ENCODE data around the gene CCDC174.
"Not testable (repeated sequence)": the region's sequence is repeated elsewhere in the genome, so short reads cannot be mapped to it uniquely, and the experiment has no call there.

CCDC174 gene

GRCh38 chr3:14652360-14652907 is 872 bp downstream of the CCDC174 start:
- DNase-seq (ENCODE audit: low spot score) = not testable (repeated sequence)

- no peak for DNase-seq (ENCODE audit: low spot score)
These were observed 6.0 kb downstream of the CCDC174 start for GRCh38 chr3:14657579-14657978.

DNA sequence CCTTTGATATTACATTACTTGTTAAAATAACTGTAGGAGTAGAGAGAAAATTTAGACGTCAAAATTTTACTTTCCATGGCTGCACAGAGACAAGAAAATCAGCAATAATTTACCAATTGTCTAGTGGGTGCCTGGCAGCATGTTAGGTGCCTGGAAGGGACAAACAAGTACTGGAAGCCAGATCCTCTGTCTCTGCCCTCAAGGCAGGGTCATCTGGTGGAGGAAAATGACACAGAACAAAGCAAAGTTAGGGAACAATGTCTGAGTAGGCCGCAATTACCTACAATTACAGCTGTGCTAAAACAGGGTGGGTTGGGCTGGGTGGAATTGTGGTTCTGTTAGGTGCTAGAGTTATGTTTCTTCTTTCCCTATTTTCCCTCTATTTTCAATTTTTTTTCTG is 7.4 kb downstream of the CCDC174 start:
- DNase-seq (ENCODE audit: low spot score) = no peak

GRCh38 chr3:14660942-14661341 is 9.4 kb downstream of the CCDC174 start:
- DNase-seq (ENCODE audit: low spot score) = no peak

- no peak for DNase-seq (ENCODE audit: low spot score)
These were observed 12.0 kb downstream of the CCDC174 start for GRCh38 chr3:14663396-14664135.

DNA sequence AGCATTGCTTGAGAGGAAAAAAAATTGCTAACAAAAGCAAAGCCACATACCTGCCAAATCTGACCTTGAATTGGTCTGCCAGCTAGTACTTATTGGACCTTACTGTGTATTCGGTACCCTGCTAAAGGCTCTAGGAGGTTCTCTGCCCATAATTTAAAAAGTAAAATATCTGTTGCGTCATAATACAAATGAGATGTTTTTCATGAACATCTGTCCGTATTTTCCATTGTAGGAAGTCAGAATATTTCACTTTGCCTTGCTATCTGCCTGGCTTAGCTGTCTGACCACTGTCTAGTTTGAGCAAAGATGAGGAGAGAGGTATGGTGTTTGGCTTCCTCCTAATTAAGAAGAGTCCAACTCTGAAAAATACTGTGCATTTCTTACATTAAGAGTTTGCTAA is 12.6 kb downstream of the CCDC174 start:
- no peak for DNase-seq (ENCODE audit: low spot score)

DNA sequence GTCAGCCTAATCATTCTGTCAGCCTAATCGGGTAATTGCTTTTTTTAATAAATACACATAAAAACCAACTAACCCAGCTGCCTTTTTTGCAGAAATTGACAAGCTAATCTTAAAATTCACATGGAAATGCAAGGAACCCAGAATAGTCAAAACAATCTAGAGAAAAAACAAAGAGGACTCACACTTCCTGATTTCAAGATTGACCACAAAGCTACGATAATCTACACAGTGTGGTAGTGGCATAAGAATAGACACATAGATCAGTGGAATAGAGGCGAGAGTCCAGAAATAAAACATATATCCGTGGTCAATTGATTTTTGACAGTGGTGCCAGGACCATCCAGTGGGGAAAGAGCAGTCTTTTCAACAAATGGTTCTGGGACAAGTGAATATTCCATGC is 21.0 kb downstream of the CCDC174 start:
- no peak for DNase-seq (ENCODE audit: low spot score)

DNA sequence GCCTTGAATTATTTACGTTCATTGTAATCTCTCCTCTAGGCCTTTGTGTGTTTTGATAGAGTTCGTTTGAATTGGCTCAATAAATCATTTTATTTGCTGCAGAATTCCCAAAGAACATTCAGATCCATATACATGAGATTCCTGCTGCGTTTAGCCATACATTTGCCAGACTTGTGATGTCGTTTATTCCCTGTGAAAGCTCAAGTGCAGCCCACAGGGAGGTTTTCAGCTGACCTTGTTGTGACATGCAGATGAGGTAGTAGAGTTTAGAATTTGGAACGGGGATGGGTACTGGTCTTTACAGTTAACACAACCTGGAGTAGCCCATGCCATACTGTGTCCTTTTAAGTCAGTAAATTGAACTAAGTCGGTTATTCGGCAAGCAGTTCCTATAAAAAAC is 23.3 kb downstream of the CCDC174 start, which contains the start of gene C3orf20:
Gene C3orf20 (plus strand): TSS at position 301 of the 400 bp plus-strand sequence. CDS start 7,573 bp downstream, outside the sequence.
- no peak for DNase-seq (ENCODE audit: low spot score)

DNA sequence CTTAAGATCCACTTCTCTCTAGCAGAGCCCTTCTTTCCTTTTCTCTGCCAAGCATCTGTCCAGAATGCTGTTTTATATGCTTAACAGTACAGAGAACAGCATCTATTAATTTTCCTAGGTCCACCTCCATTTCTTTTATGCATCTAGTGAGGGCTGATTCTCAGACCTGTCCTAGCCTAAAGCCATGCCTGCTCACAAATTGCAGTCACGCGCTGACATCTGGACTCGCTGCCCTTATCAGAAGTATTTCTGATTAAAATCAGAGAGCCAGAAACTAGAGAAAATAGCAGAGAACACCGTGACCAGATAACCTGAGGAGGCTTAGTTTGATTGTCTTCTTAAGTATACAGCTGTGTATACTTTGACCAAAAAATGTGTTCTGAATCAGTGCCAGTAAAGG is 25.3 kb downstream of the CCDC174 start:
- DNase-seq (ENCODE audit: low spot score) = no peak

GRCh38 chr3:14678015-14678503 is 26.5 kb downstream of the CCDC174 start:
- DNase-seq (ENCODE audit: low spot score) = peak; percentile 18

DNA sequence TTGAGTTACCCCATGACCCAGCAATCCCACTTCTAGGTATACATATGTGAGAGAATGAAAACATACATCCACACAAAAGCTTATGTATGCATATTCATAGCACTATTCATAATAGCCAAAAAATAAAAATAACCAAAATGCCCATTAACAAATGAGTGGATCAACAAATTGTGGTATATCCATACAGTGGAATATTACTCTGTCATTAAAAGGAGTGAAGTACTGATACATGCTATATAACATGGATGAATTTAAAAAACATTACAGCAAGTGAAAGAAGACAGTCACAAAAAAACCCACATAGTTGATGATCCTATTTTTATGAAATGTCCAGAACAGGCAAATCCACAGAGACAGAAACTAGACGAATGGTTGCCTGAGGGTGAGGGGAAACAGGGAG is 28.6 kb downstream of the CCDC174 start:
- DNase-seq (ENCODE audit: low spot score) = no peak

DNA sequence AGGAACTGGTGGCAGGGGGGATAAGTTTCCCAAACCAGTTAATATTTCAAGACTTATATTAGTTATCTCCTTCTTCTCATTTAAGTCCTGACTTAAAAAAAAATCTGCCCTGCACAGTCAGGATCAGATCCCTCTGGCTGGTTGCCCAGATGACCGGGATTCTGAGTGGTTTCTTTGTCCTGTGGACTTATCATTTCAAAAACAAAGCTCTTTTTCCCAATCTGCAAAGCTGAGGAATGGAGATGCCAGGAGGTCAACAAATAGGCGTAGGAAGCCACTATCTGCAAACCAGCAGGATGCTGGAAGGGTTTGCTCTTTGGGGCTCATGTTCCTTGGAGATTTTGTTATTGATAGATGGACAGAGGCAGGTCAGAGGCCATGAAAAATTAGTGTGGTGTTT is 29.2 kb downstream of the CCDC174 start:
- DNase-seq (ENCODE audit: low spot score) = no peak

DNA sequence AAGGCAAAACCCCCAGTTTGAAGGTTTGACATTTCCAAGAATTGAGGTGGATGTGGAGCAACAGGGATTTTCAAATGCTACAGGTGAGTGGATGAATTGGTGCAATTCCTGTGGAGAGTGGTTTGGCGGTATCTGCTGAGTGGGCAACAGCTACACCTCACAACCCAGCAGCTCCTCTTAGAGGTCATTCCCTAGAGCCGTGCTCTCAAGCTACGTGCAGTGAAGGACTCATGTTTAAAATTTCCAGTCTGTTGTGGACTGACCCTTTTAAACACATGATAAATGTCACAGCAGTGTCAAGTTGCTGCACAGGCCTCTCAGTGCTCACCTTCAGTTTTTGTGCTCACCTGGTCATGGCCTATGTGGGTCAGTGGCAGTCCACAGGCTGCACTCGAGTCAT is 32.9 kb downstream of the CCDC174 start:
- DNase-seq (ENCODE audit: low spot score) = no peak

GRCh38 chr3:14685179-14685578 is 33.6 kb downstream of the CCDC174 start:
- DNase-seq (ENCODE audit: low spot score) = no peak

DNA sequence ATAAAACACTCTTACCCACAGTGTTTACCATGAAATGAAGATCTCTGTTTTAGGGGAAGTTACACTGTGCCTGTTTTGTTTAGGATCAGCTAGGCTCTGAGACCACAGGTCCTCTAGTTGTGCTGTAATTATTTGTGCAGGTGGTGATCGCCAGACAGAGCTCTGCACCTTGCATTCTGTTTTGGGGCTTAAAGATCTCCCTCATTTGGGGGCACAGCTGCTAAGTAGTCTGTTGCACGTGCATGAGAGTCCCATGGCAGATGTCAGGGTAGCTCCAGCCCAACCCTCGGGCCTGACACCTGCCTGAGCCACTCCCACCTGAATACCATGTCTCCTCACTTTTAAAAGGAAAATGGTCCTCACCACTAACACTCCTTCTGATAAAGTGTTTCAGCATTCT is 35.8 kb downstream of the CCDC174 start:
- no peak for DNase-seq (ENCODE audit: low spot score)

DNA sequence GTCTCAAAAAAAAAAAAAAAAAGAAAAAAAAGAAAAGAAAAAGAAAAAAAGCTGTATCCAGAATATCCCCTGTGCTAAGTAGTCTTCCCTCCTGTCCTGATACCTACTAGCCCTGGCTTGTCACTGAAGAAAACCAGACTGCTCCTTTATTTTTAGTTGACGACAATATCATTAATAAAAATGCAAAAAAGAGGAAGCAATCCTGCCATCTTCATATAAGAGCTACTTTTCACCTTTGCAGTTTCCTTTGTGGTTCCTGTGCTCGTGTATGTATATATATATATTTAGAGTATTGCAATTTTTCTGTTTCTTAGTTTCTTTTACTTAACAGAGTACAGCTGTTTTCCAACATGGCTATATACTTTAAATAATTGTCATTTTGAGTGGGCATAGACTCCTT is 37.0 kb downstream of the CCDC174 start:
- no peak for DNase-seq (ENCODE audit: low spot score)

DNA sequence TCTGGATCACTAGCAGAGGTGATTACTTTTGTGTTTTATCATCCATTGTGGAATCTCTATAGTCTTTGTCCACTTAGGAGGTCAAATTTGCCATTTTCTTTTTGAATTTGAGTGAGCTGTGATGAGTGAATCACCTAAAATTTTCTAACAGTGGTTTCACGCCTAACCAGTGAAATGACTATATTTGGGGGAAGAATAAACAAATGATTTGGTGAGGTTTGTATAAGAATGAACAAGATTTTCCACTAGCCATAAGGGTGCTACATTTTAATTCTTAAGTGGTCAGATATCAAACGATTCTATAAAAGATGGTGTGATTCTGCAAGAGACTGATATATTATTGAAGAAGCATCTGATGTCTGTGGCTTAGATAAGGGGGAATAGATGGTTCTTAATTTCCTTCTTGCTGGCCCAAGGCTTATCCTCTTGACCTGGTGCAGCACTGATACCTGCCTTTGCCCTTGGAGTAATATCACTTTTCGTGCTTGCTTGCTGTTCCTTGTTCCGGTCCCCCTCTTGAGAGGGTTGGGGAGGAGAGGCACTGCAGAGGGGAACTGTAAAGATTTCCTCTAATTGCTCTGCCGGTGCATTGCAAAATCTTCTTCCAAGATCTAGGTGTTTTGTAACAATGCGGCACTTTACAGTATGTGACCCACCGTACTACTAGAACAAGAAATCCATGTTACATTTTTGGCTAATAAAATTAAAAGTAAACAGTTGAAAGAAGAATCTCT is 37.9 kb downstream of the CCDC174 start:
- no peak for DNase-seq (ENCODE audit: low spot score)

DNA sequence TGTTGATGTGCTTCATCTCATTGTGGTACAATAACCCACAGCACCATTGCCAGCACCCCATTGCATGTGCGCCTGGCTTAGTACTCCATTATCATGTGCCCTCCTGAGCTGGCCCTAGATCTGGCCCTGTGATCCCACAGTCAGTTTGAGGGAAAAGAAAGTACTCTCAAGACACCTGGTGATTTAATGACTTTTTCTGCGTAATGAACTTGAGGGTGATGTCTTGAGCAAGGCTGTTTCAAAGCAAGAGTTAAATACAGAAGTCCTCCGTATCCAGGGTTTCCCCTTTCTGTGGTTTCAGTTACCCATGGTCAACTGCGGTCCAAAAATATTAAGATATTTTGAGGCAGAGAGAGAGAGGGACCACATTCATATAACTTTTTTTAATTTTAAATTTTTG is 39.7 kb downstream of the CCDC174 start:
- DNase-seq (ENCODE audit: low spot score) = no peak

DNA sequence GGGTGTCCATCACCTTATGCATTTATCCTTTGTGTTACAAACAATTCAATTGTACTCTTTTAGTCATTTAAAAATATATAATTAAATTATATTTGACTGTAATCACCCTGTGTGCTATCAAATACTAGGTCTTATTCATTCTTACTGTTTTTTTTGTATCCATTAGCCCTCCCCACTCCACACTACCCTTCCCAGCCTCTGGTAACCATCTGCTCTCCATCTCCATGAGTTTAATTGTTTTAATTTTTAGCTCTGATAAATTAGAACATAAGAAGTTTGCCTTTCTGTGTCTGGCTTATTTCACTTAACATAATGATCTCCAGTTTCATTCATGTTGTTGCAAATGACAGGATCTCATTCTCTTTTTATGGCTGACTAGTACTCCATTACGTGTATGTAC is 40.2 kb downstream of the CCDC174 start:
- no peak for DNase-seq (ENCODE audit: low spot score)

- DNase-seq (ENCODE audit: low spot score) = no peak
These were observed 47.2 kb downstream of the CCDC174 start for GRCh38 chr3:14698601-14699244.

GRCh38 chr3:14699643-14700042 is 48.1 kb downstream of the CCDC174 start:
- DNase-seq (ENCODE audit: low spot score) = no peak

DNA sequence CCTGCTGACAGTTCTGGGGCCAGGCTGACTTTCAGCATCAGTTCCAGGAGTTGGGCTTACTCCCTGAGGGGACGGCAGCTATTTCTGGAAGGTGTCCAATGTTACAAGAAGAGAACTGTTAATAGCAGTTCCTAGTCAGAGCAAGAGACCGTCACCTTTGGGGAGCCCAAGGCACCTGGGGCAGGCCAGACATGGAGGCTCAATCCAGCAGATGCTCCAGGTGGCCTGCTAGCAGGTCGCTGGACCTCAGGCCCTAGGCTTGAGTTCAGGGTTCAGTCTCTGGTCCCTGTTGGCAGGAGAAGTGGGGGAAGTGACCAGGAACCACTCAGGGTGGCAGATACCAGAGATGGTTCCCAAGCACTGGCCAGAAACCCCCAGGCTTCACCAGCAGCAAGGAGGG is 49.3 kb downstream of the CCDC174 start:
- no peak for DNase-seq (ENCODE audit: low spot score)

GRCh38 chr3:14701676-14702075 is 50.1 kb downstream of the CCDC174 start:
- no peak for DNase-seq (ENCODE audit: low spot score)
